Fibroblast of lung (primary cell): ENCODE results near the gene ENO3. TPM values are rescaled to one million over a fixed set of nuclear protein-coding genes. Genes with fewer than 3 reads are reported as not detected.

Experiments
- DNase-seq, 2 donors: peaks; one replicate each; pipeline versions ENCODE4 v3.0.0 to v3.0.0-alpha.2; 2010; ENCODE audit warnings: low read depth in 2 of 2
- H2AFZ ChIP-seq: 2 replicates; pipeline ENCODE4 v1.5.1; 2012; ENCODE audit warnings: low read length, control low read depth, inconsistent platforms
- H3K27ac ChIP-seq: 2 replicates; pipeline ENCODE4 v1.5.1; 2011; ENCODE audit warnings: low read length, control low read depth; ENCODE audit not compliant: insufficient read depth
- H3K27me3 ChIP-seq: 2 replicates; pipeline ENCODE4 v1.5.1; 2011; ENCODE audit warnings: mild to moderate bottlenecking, low read length; ENCODE audit not compliant: control insufficient read depth, insufficient read depth
- H3K36me3 ChIP-seq: 2 replicates; pipeline ENCODE4 v1.5.1; 2011; ENCODE audit warnings: low read length; ENCODE audit not compliant: control insufficient read depth, insufficient read depth
- H3K4me1 ChIP-seq: 2 replicates; pipeline ENCODE4 v1.5.1; 2011; ENCODE audit warnings: low read length; ENCODE audit not compliant: control insufficient read depth, insufficient read depth; ENCODE audit errors: extremely low read depth
- H3K4me2 ChIP-seq: 2 replicates; pipeline ENCODE4 v1.5.1; 2011; ENCODE audit warnings: low read length, control low read depth; ENCODE audit not compliant: insufficient read depth; ENCODE audit errors: extremely low read depth
- H3K4me3 ChIP-seq, 4 experiments: fragments of 200-600 bp in 1 of 4; sonication (generic) in 1 of 4; replicated peaks in 1 of 4; 2 replicates each; pipeline ENCODE4 v1.5.1; 2011 to 2016; ENCODE audit warnings: low read length in 4 of 4, low read depth in 3 of 4, mild to moderate bottlenecking in 3 of 4, control low read depth in 2 of 4, inconsistent platforms in 1 of 4, mixed read lengths in 1 of 4; ENCODE audit not compliant: insufficient read depth in 1 of 4; ENCODE audit errors: control extremely low read depth in 1 of 4
- H3K79me2 ChIP-seq: 2 replicates; pipeline ENCODE4 v1.5.1; 2012; ENCODE audit warnings: mild to moderate bottlenecking, low read length, inconsistent platforms; ENCODE audit not compliant: control insufficient read depth, insufficient read depth
- H3K9ac ChIP-seq: 2 replicates; pipeline ENCODE4 v1.5.1; 2011; ENCODE audit warnings: mild to moderate bottlenecking, low read length, control low read depth; ENCODE audit not compliant: insufficient read depth
- H3K9me3 ChIP-seq: 2 replicates; pipeline ENCODE4 v1.5.1; 2012; ENCODE audit warnings: low read depth, low read length; ENCODE audit not compliant: control insufficient read depth, insufficient read depth
- H4K20me1 ChIP-seq: 2 replicates; pipeline ENCODE4 v1.5.1; 2011; ENCODE audit warnings: low read length; ENCODE audit not compliant: control insufficient read depth, insufficient read depth; ENCODE audit errors: extremely low read depth
- EZH2 ChIP-seq: IDR thresholded peaks from 2 replicates; pipeline ENCODE4 v1.5.1; 2012; ENCODE audit warnings: low read length, control low read depth, mild to moderate bottlenecking; ENCODE audit errors: missing control alignments
- polyA plus RNA-seq, 2 donors: library from polyadenylated mRNA; depleted of rRNA in 1 of 2; stranded (reverse) in 1 of 2; unstranded in 1 of 2; fragments of >200 nt; gene quantifications; 2 replicates each; pipeline ENCODE4 v1.2.1, GENCODE V29; 2011 to 2012; ENCODE audit warnings: missing spikeins in 1 of 2
- total RNA-seq: library from RNA; depleted of rRNA; stranded (reverse); fragments of >200 nt; gene quantifications from 2 replicates; pipeline ENCODE4 v1.2.1, GENCODE V29; 2014
- TF ChIP-seq, protein P1 (sequence below), 2 donors: IDR thresholded peaks in 1 of 2; conservative IDR thresholded peaks in 1 of 2; 1 replicate in 1 of 2; 2 replicates in 1 of 2; pipeline ENCODE4 v1.5.1; 2011 to 2012; ENCODE audit warnings: low read length in 2 of 2, control low read depth in 1 of 2, inconsistent platforms in 1 of 2, low read depth in 1 of 2, mild to moderate bottlenecking in 1 of 2

The ENO3 gene
- total and polyA plus RNA-seq, 2 donors (not counting 1 experiment from before 2014, with no cell fraction given), result 2.0 to 4.3 TPM

DNA sequence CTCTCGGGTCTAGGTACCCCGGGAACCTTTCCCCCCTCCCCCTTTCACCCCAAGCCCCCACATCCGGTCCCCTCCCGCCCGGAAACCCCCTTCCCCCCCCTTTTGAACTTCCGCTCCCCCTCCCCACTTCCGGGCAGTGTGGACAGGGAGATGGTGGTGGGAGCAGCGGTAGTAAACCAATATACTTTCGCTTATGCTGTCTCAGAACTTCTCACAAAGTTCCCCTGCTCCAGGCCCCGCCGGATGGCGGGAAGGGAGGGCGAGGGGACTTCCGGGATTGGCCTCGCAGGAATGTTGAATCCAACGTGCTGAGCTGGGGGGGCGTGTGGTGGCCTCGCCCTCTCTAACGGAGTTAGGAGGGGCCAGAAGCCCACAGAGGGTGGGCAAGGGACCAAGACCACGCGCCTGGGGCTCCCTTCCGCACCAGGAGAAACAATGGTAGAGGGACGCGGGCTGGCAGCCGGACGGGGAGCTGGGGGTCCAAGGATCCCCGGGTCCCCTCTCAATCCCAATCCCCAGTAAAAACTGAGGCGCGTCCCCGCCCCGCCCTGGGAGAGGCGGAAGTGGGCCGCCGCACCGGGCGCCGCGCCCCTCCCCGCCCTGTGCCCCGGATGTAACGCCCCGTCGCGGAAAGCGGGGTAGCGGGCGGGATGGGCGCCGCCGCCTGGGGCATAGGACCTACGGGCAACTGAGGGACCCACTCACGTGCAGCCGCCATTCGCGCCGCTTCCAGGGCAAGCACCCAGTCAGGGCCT lies 3.3 kb upstream of the ENO3 start:
- H3K36me3 ChIP-seq, result peaks cover 23% of the 10 kb centered on the region
- H3K9ac ChIP-seq, result peak overlapping the region; percentile 87
- peak overlapping the region; percentile 93 for H3K27ac ChIP-seq
- H3K4me1 ChIP-seq, result peaks cover 23% of the 10 kb centered on the region
- peaks cover 57% of the 10 kb centered on the region for H3K79me2 ChIP-seq
- peak overlapping the region; percentile 71 for H3K4me2 ChIP-seq
- no peak overlapping the region for H2AFZ ChIP-seq
- peak overlapping the region; percentile 97 to 98 (median 97) for H3K4me3 ChIP-seq
- TF ChIP-seq, protein P1, sequence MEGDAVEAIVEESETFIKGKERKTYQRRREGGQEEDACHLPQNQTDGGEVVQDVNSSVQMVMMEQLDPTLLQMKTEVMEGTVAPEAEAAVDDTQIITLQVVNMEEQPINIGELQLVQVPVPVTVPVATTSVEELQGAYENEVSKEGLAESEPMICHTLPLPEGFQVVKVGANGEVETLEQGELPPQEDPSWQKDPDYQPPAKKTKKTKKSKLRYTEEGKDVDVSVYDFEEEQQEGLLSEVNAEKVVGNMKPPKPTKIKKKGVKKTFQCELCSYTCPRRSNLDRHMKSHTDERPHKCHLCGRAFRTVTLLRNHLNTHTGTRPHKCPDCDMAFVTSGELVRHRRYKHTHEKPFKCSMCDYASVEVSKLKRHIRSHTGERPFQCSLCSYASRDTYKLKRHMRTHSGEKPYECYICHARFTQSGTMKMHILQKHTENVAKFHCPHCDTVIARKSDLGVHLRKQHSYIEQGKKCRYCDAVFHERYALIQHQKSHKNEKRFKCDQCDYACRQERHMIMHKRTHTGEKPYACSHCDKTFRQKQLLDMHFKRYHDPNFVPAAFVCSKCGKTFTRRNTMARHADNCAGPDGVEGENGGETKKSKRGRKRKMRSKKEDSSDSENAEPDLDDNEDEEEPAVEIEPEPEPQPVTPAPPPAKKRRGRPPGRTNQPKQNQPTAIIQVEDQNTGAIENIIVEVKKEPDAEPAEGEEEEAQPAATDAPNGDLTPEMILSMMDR (conservative IDR thresholded peaks at IDR 0.05 in 1 of 2, IDR thresholded peaks at IDR 0.05 in 1 of 2; ENCODE audit: low read depth in 1 of 2, low read length in 2 of 2), result no peak
- TF ChIP-seq EZH2, result no peak
- no peaks in the 10 kb centered on the region for H3K9me3 ChIP-seq
- peaks cover 2% of the 10 kb centered on the region for H4K20me1 ChIP-seq
- no peaks in the 10 kb centered on the region for H3K27me3 ChIP-seq
- peak; percentile 55 to 58 for DNase-seq

DNA sequence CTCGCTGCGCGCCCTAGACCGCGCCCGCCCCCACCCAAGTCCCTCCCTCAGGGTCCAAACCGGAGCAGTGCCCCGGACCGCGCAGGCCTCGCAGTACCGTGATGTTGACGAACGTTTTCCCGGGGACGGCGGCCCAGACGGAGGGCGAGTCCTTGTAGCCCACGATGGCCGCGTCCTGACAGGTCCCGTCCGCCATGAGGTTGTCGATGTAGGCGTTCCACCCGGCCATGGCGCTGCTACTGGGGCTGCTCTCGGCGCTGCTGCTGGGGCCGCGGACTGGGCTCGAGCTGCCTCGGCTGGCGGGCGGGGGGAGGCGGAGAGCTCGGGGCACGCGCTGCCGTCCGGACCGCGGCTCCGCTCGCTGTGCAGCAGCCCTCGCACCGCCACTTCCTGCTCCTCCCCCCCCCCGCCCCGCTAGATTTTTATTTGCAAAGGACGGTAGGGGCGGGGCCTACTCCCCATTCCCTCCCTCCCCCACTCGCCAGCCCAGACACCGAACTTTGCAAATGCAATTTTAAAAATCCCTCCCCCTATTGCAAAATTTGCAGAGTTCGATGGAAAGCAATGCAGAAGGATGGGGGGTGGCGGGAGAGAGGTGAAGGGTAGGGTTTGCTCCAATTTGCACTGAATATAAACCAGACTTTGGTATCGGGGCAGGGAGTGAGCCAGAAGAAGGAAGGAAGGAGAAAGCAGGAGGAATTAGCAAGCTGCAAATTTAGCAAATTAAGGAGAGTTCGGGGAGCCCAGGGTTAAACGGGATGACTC lies 2.6 kb upstream of the ENO3 start, which contains the start of gene PFN1:
Gene PFN1 (minus strand): TSS at position 365 of the 765 bp plus-strand sequence. CDS start 136 bp downstream, at position 229.
- no peak for TF ChIP-seq EZH2
- TF ChIP-seq, protein P1 (conservative IDR thresholded peaks at IDR 0.05 in 1 of 2, IDR thresholded peaks at IDR 0.05 in 1 of 2; ENCODE audit: low read depth in 1 of 2, low read length in 2 of 2), result no peak
- peak within 1 kb of the TSS; percentile 99 for H3K4me2 ChIP-seq
- H3K27ac ChIP-seq, result peak within 1 kb of the TSS; percentile 93
- peak within 1 kb of the TSS; percentile 97 to 98 (median 97) for H3K4me3 ChIP-seq
- peak within 1 kb of the TSS; percentile 87 for H3K9ac ChIP-seq
- peaks cover 22% of the 10 kb centered on the region for H3K4me1 ChIP-seq
- peaks cover 2% of the 10 kb centered on the region for H4K20me1 ChIP-seq
- H2AFZ ChIP-seq, result peak within 1 kb of the TSS; percentile 67
- DNase-seq, result peak; percentile 89 to 96
- peaks cover 50% of the 10 kb centered on the region for H3K79me2 ChIP-seq
- no peaks in the 10 kb centered on the region for H3K9me3 ChIP-seq
- H3K36me3 ChIP-seq, result peaks cover 16% of the 10 kb centered on the region
- H3K27me3 ChIP-seq, result no peaks in the 10 kb centered on the region

DNA sequence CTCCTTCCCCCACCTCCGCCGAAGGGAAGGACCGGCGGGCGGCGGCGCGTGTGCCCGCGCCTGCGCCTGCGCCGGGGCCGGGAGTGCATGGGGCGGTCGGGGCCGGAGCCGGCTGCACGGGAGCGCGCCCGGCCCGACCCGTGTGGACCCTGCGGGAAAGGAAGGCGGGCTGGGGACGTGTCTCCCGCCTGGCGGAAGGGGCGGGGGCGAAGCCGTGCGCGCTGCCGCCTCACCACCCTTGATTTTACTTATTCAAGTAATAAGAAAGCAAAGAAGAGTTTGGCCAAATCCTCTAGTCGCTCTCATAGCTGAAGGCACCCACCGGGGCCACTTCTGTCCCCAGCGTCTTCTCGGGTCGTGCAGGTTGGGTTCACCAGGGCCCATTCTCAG lies 2.0 kb upstream of the ENO3 start:
- TF ChIP-seq EZH2, result no peak
- TF ChIP-seq, protein P1 (conservative IDR thresholded peaks at IDR 0.05 in 1 of 2, IDR thresholded peaks at IDR 0.05 in 1 of 2; ENCODE audit: low read depth in 1 of 2, low read length in 2 of 2), result no peak
- H3K4me2 ChIP-seq, result peak overlapping the region; percentile 99
- peak; percentile 88 to 89 for DNase-seq
- no peak overlapping the region for H2AFZ ChIP-seq
- H3K4me3 ChIP-seq, result peak overlapping the region; percentile 47 to 97 (median 62)
- H3K27me3 ChIP-seq, result no peaks in the 10 kb centered on the region
- H3K79me2 ChIP-seq, result peaks cover 44% of the 10 kb centered on the region
- H3K4me1 ChIP-seq, result peaks cover 26% of the 10 kb centered on the region
- H3K9ac ChIP-seq, result peak overlapping the region; percentile 55
- peaks cover 2% of the 10 kb centered on the region for H4K20me1 ChIP-seq
- peak overlapping the region; percentile 84 for H3K27ac ChIP-seq
- no peaks in the 10 kb centered on the region for H3K9me3 ChIP-seq
- peaks cover 14% of the 10 kb centered on the region for H3K36me3 ChIP-seq
